ENCODE results near the gene SVOPL.

DNA sequence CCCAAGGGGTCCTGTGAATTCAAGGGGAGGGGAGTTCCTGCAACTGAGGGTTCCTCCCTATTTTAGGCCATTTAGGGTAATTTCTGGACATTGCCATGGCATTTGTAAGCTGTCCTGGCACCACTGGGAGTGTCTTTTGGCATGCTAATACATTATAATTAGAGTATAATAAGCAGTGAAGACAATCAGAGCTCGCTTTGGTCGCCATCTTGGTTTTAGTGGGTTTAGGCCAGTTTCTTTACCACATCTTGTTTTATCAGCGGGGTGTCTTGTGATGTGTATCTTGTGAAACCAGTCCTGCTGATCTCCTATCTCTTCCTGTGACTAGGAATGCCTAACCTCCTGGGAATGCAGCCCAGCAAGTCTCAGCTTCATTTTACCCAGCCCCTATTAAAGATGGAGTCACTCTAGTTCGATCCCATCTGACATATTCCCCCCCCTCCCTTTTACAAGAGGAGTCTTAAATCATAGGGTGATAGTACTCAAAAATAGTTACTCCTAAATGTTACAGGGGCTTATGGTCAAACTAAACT is 43.2 kb downstream of the SVOPL start:
- TF ChIP-seq RAD21 (IDR thresholded peaks at IDR 0.05; ENCODE audit: low read depth) (no peak), ELF1 (IDR thresholded peaks at IDR 0.05; ENCODE audit: borderline replicate concordance, low read depth) (no peak), TCF7L2 (IDR thresholded peaks at IDR 0.05; ENCODE audit: borderline replicate concordance, extremely low read depth, insufficient read depth, insufficient read length) (no peak)

All from HCT116 (cell line).